ENCODE results near the gene DHTKD1. TPM values are rescaled to one million over a fixed set of nuclear protein-coding genes. Genes with fewer than 3 reads are reported as not detected.

DHTKD1 gene
- total RNA-seq, 1 donor, result 29.3 TPM

GRCh38 chr10:12098966-12099365 is 30.2 kb downstream of the DHTKD1 start:
- Histone ChIP-seq H2AFZ (ENCODE audit: low read length) (no peak overlapping the region), H4K20me1 (ENCODE audit: insufficient read depth, low read length) (no peaks in the 10 kb centered on the region), H3K79me2 (ENCODE audit: insufficient read depth, low read length) (no peaks in the 10 kb centered on the region), H3K27me3 (ENCODE audit: insufficient read depth, low read length) (no peaks in the 10 kb centered on the region), H3K4me3 (ENCODE audit: insufficient read depth, low read length) (no peak overlapping the region), H3K27ac (ENCODE audit: low read depth, low read length) (no peak overlapping the region), H3K4me2 (ENCODE audit: insufficient read depth, low read length) (no peak overlapping the region), H3K36me3 (ENCODE audit: insufficient read depth, low read length) (peaks cover 23% of the 10 kb centered on the region), H3K4me1 (ENCODE audit: insufficient read depth, low read length) (no peaks in the 10 kb centered on the region), H3K9me3 (ENCODE audit: low read depth, low read length) (no peaks in the 10 kb centered on the region)
- no peak for TF ChIP-seq CTCF (IDR thresholded peaks at IDR 0.05; ENCODE audit: extremely low read depth, low read depth, low read length)
- DNase-seq (ENCODE audit: insufficient read length, low spot score, missing footprints), result no peak

GRCh38 chr10:12103802-12104201 is 35.0 kb downstream of the DHTKD1 start:
- H3K79me2 ChIP-seq (ENCODE audit: insufficient read depth, low read length), result no peaks in the 10 kb centered on the region
- no peaks in the 10 kb centered on the region for H3K9me3 ChIP-seq (ENCODE audit: low read depth, low read length)
- H2AFZ ChIP-seq (ENCODE audit: low read length), result no peak overlapping the region
- no peak overlapping the region for H3K27ac ChIP-seq (ENCODE audit: low read depth, low read length)
- no peak for TF ChIP-seq CTCF (IDR thresholded peaks at IDR 0.05; ENCODE audit: extremely low read depth, low read depth, low read length)
- no peak overlapping the region for H3K4me3 ChIP-seq (ENCODE audit: insufficient read depth, low read length)
- no peaks in the 10 kb centered on the region for H4K20me1 ChIP-seq (ENCODE audit: insufficient read depth, low read length)
- peaks cover 21% of the 10 kb centered on the region for H3K36me3 ChIP-seq (ENCODE audit: insufficient read depth, low read length)
- DNase-seq (ENCODE audit: insufficient read length, low spot score, missing footprints), result peak; percentile 10
- no peaks in the 10 kb centered on the region for H3K4me1 ChIP-seq (ENCODE audit: insufficient read depth, low read length)
- no peaks in the 10 kb centered on the region for H3K27me3 ChIP-seq (ENCODE audit: insufficient read depth, low read length)
- H3K4me2 ChIP-seq (ENCODE audit: insufficient read depth, low read length), result no peak overlapping the region

GRCh38 chr10:12107781-12108180 is 39.0 kb downstream of the DHTKD1 start:
- Histone ChIP-seq H3K4me1 (ENCODE audit: insufficient read depth, low read length) (no peaks in the 10 kb centered on the region), H3K27me3 (ENCODE audit: insufficient read depth, low read length) (no peaks in the 10 kb centered on the region), H3K4me3 (ENCODE audit: insufficient read depth, low read length) (no peak overlapping the region), H3K79me2 (ENCODE audit: insufficient read depth, low read length) (no peaks in the 10 kb centered on the region), H4K20me1 (ENCODE audit: insufficient read depth, low read length) (no peaks in the 10 kb centered on the region), H3K27ac (ENCODE audit: low read depth, low read length) (no peak overlapping the region), H2AFZ (ENCODE audit: low read length) (no peak overlapping the region), H3K4me2 (ENCODE audit: insufficient read depth, low read length) (no peak overlapping the region), H3K9me3 (ENCODE audit: low read depth, low read length) (no peaks in the 10 kb centered on the region), H3K36me3 (ENCODE audit: insufficient read depth, low read length) (peaks cover 14% of the 10 kb centered on the region)
- peak; percentile 47 for DNase-seq (ENCODE audit: insufficient read length, low spot score, missing footprints)
- TF ChIP-seq CTCF (IDR thresholded peaks at IDR 0.05; ENCODE audit: extremely low read depth, low read depth, low read length), result no peak

GRCh38 chr10:12109286-12109685 is 40.5 kb downstream of the DHTKD1 start:
- Histone ChIP-seq H2AFZ (ENCODE audit: low read length) (no peak overlapping the region), H3K9me3 (ENCODE audit: low read depth, low read length) (no peaks in the 10 kb centered on the region), H3K27me3 (ENCODE audit: insufficient read depth, low read length) (no peaks in the 10 kb centered on the region), H3K36me3 (ENCODE audit: insufficient read depth, low read length) (peaks cover 22% of the 10 kb centered on the region), H3K4me3 (ENCODE audit: insufficient read depth, low read length) (no peak overlapping the region), H3K27ac (ENCODE audit: low read depth, low read length) (no peak overlapping the region), H3K4me2 (ENCODE audit: insufficient read depth, low read length) (no peak overlapping the region), H3K4me1 (ENCODE audit: insufficient read depth, low read length) (no peaks in the 10 kb centered on the region), H3K79me2 (ENCODE audit: insufficient read depth, low read length) (no peaks in the 10 kb centered on the region), H4K20me1 (ENCODE audit: insufficient read depth, low read length) (no peaks in the 10 kb centered on the region)
- no peak for DNase-seq (ENCODE audit: insufficient read length, low spot score, missing footprints)
- TF ChIP-seq CTCF (IDR thresholded peaks at IDR 0.05; ENCODE audit: extremely low read depth, low read depth, low read length), result no peak

Measured in osteoblast (primary cell).